Hematopoietic multipotent progenitor cell (in vitro differentiated cells): Measurements from ENCODE around the gene MUC6. TPM values are rescaled to one million over a fixed set of nuclear protein-coding genes. Genes with fewer than 3 reads are reported as not detected.
A peak's percentile ranks its signal among the peaks of the same experiment; 100 is the strongest.
"Not testable (repeated sequence)": the region's sequence is repeated elsewhere in the genome, so short reads cannot be mapped to it uniquely, and the experiment has no call there.

Source experiments
- DNase-seq, 3 donors: peaks; one replicate each; pipeline ENCODE4 v3.0.0-alpha.2; 2011 to 2015; ENCODE audit warnings: low read depth in 2 of 3, low spot score in 2 of 3
- total RNA-seq: library from RNA; depleted of rRNA; stranded (reverse); fragments of >200 nt; gene quantifications from one replicate; pipeline ENCODE4 v1.2.3, GENCODE V29; 2012

Gene MUC6
- total RNA-seq, 1 donor, result under 0.01 TPM

- no peak for DNase-seq
Measured at GRCh38 chr11:991034-991433, 45.5 kb downstream of the MUC6 start.

GRCh38 chr11:990101-990500 is 46.4 kb downstream of the MUC6 start:
- DNase-seq, result no peak

- DNase-seq, result no peak
Measured at GRCh38 chr11:987671-988070, 48.8 kb downstream of the MUC6 start.

GRCh38 chr11:986952-987305 is 49.6 kb downstream of the MUC6 start:
- no peak for DNase-seq

DNA sequence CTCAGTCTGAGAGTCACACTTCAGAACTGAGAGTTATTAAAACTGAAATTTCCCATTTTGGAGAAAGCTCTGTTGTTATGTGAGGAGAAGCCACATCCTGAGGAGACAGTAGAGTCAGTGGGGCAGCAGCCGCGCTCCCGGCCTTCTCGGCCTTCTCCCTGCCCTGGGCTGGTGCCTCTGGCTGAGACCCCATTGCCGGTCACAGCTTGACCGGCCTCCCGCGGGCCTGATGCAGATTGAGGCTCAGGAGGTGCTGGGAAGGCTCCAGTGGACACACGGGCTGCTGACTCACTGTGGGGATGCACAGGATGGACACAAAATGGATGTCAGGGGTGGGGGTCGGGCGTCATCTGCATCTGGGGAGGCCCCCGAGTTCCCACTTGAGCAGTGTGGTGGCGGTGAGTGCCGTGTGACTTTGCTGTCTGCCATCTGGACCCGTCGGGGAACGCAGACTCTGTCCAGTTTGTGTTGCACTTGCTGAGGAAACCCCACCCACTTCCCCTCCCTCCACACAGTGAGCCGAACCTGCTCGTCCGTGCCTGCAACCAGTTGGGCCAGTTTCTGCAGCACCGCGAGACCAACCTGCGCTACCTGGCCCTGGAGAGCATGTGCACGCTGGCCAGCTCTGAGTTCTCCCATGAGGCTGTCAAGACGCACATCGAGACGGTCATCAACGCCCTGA is 50.1 kb downstream of the MUC6 start:
- DNase-seq, result no peak

GRCh38 chr11:985848-986247 is 50.7 kb downstream of the MUC6 start:
- DNase-seq, result no peak

DNA sequence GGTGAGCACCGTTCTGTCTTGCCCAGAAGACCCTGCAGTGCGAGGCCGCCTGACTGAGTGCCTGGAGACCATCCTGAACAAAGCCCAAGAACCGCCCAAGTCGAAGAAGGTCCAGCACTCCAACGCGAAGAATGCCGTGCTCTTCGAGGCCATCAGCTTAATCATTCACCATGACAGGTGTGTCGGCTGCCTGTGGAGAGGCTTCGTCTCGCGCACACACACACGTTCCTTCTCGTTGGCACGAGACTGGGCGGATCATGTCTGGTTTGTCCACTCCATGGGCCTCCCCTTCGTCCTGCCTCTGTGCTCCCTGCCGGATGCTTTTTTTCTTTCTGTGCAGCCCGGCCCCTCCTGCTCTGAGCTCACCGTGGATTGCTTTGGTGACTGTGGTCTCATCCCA is 51.1 kb downstream of the MUC6 start:
- DNase-seq, result no peak

DNA sequence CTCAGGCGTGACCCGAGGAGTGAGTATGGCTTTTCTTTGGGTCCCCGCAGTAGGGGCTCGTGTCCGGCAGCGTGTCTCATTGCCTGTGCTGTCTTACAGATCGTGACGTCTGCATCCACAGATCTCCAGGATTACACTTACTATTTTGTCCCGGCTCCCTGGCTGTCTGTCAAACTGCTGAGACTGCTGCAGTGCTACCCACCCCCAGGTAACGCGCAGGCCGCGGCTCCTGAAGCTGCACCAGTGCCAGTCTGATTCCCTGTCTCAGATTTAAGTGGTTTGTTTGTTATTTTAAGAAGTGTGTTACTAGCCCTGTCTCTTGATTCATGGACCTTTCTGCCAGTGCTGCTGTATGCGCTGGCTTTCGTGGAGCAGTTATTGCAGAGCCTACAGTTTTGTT is 52.0 kb downstream of the MUC6 start:
- no peak for DNase-seq

DNA sequence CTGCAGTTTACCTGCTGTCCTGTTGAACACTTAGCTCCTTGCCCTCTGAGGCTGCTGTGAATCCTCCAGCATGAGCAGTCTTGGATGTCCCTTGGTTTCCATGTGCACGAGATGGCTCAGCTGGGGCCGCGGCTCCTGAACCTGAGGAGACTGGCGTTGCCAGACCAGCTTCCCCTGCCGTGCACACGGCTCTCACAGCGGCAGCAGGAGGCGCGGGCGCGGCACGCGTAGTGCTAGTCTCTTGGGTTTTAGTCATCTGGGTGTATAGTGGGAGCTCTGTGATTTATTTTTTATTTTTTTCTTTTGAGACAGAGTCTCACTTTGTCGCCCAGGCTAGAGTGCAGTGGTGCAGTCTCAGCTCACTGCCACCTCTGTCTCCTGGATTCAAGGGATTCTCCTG is 54.8 kb downstream of the MUC6 start:
- no peak for DNase-seq

DNA sequence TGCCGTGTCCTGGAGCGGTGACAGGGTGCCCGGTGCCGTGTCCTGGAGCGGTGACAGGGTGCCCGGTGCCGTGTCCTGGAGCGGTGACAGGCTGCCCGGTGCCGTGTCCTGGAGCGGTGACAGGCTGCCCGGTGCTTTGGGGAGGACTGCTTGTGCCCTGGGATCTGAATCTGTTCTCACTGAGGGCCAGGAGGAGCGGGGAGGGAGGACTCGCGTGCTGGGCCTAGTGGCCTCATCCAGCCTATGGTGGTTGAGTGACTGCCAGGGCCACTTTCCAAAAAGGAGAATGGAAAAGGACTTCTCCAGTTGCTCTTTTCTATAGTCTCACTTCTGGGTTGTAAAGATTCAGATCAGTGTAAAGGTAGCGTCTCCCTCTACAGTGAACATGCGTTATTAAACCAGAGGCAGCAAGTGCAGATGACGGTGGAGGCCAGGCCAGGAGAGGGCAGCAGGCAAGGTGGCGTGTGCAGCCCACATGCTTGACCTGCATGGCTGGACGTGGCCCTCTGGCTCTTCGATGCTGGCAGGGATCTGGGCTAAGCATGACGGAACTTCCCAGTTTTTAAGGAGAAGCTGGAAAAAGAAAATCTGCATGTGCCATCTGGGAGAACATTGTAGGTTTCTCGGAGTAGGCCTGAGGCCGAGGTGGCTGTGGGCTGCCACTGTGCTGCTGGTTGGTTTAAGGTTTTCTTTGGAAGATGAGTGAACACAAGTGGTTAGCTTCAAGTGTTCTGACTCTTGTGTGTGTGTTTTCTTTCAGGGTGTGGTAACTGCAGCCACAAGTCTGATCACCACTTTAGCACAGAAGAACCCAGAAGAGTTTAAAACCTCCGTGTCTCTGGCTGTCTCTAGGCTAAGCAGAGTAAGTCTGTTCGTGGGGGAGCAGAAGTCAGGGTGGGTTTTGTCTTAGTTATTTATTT is 55.8 kb downstream of the MUC6 start:
- no peak for DNase-seq

GRCh38 chr11:978781-979180 is 57.7 kb downstream of the MUC6 start:
- no peak for DNase-seq

DNA sequence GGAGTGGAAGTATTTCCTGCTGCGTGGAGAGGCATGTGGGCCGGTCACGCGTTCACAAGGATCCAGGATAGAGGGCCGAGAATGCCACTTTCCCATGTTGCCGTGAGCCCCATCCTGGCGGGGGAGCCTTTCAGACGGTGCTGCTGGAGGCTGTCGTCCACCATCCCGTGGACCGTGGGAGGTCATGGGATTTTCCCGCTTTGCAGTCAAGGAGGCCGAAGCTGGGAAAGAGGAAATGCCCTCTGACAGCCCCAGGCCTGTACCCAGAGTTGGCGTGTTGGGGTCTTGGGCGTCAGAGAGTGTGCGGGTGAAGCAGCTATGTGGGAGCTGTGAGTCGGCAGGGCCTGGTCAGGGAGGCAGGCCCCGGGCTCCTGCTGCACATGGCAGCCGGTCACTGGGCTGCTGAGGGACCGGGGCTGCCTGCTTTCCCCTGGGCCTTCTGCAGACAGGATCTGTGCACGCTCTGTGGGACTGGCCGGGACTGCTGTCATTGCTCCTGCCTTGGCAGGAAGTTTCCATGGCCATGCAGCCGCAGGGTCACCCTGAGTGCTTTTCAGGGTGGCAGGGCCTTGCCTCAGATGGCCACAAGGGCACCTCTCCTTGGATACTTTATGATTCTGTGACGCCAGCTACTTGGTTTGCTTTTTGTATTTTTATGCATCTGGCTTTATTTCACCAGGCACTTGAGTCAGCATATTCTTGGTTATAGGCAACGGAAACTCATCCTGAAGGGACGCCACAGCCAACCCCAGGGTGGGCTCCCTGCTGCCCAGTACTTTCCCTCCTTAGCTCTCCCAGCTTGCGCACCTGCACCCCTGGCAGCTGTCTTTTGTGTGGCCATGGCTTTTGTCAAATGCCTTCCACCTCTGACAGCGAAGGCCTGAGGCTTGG is 58.4 kb downstream of the MUC6 start:
- DNase-seq, result no peak

DNA sequence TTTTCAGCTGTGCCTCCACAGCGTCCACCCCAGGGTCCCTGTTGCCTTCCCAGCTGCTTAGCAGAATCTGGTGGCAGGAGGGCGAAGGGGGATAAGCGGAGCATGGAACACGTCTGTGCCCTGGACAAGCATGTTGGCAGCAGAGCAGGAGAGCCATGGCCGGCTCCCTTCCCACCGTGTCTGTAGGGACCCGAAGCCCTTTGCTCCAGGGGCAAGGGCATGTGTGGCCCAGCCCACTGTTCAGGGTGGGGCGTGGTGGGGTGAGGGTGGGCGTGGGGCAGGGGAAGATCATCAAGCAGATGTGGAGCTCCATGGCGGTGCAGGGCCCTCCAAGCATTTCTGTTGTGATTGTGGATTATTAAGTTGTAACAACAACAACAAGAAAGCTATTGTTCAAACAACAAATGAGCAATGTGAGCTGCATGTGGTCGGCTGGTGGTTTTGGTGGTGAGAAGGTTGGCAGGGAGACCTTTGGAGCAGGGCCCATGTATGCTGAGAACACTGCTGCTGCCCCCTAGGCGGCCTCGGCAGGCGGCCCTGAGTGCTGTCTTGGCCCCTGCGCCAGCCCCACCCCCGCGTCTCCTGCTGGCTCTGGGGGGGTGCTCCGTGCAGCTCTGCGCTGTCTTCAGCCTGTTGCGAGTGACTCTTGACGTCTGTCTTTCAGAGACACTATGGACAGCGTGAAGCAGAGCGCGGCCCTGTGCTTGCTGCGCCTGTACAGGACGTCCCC is 59.9 kb downstream of the MUC6 start:
- peak in 2 of 3 donors; percentile 42 to 62 for DNase-seq

DNA sequence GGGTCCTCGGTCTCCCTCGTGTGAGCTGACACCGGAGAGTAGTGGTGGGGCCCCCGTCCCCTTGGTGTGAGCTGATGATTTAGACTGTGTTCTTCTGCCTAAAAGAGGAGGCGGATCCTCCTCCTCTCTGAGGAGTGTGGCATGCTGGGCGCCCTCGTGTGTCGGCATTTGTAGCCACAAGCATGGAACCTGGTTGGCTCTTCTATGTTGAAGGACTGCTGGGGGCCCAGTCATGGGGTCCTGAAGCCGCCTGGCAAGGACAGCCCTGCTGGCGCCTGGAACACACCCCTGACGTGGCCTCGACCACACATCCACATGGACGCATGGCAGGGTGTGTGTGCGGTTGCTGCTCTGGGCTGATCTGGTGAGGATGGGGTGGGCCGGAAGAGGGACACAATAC is 60.7 kb downstream of the MUC6 start:
- peak in 2 of 3 donors; percentile 36 to 73 for DNase-seq

DNA sequence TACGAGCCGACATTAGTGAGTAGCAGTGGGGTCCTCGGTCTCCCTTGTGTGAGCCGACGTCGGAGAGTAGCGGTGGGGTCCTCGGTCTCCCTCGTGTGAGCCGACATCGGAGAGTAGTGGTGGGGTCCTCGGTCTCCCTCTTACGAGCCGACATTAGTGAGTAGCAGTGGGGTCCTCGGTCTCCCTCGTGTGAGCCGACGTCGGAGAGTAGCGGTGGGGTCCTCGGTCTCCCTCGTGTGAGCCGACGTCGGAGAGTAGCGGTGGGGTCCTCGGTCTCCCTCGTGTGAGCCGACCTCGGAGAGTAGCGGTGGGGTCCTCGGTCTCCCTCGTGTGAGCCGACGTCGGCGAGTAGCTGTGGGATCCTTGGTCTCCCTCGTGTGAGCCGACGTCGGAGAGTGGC is 61.1 kb downstream of the MUC6 start:
- not testable (repeated sequence) for DNase-seq

DNA sequence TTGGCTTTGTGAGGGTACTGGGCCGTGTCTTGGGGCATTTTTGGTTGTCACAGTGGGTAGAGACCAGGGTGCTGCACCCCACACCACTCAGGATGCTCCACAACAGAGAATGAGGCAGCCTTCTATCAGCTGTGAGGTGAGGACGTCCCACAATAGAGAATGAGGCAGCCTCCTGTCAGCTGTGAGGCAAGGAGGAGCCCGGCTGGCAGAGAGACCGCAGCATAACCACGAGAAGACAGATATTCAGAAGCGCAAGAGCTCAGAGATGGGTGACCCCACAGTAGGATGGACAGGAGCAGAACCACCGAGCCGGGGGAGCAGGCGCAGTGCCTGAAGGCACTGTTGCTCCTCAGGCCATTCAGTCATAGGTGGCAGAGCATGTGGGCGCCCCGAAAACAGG is 63.3 kb downstream of the MUC6 start:
- no peak for DNase-seq

GRCh38 chr11:972523-973211 is 63.9 kb downstream of the MUC6 start:
- DNase-seq, result no peak

DNA sequence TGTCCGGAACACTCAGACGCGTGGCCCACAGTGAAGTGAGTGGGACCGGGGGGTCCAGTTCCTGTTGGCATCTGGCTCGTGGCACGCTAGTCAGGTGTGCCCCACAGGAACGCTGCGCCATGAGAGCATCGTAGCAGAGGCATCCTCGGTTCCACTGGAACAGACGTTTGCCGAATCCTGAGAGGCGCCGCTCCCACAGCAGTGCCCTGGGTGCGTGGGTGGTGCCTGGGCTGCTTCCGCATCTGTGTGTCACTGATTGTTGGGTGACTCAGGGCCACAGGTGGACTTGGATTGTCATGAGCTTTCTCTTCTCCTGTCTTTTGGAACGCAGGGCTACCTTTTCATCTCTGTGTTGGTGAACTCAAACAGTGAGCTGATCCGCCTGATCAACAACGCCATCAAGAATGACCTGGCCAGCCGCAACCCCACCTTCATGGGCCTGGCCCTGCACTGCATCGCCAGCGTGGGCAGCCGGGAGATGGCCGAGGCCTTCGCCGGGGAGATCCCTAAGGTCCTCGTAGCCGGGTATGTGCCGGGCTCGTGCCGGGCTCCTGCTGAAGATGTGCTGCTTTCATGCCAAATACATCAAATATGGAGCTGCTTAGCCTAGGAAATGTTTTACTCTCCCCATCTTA is 64.7 kb downstream of the MUC6 start:
- no peak for DNase-seq

DNA sequence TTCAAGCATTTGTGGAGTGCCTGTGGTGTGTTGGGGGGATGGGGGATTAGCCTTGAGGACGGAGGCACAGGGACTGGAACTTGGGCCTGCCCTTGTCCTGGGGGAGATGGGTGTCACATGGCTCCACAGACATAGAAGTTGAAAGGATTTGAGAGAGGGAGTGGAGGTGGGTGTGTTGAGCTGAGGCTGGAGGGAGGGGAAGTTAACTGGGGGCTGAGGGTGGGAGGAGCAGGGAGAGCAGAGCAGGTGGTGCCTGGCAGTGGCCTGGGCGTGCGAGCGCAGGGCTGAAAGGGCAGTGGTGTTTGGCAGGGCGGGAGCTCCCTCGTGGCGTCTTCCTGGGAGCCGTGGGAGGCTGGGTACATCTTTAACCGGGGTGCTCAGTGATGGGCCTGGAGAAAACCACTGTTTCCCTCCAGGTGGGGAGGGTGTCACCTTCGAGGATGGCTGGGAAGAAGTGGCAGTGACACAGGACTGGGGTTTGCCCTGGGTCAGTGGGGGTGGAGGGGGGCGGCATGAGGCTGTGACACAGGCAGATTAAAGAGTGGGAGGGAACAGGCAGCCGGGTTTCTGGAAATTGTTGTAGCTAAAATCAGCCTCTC is 65.3 kb downstream of the MUC6 start:
- DNase-seq, result peak in 1 of 3 donors; percentile 26
